ENCODE results near the gene LARGE1. TPM values are rescaled to one million over a fixed set of nuclear protein-coding genes. Genes with fewer than 3 reads are reported as not detected.

Gene LARGE1
- total and polyA plus RNA-seq, 2 of the 13 experiments (the other 11 are each of a cell fraction or from before 2014, with no cell fraction given): 8.4 to 11.0 TPM

DNA sequence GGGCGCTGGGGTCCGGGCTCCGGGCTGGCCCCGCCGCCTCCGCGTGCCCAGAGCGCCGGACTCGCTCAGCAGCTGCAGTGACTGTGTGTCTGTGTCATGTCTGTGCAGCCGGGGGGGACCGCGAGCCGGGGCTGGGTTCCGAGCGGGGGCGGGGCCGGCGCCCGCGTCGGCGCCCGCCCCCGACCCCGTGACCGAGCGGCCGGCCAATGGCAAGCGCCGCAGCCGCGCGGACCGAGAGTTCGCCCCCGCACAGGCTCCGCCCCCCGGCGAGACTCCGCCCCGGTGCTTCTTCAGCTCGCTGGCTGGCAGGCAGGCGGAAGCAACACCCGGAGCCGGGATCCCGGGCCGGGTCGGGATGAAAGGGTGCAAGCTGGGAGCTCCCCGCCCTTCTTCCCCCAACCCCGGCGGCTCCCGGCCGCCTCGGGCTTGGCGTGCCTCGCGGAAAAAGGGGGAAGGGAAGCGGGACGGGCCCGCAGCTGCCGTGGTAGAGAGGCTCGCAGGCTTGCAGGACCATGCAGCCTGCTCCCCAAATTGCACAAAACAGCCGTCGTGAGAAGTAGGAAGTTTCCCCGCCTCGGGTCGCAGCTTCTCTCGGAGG, 750 bp upstream of the LARGE1 start:
- in situ Hi-C loops (cut with HindIII; ENCODE audit: extremely low pct_ligation_motif_present, low pct_unique_long_range_greater_than_20kb): loop anchor here (5.0 to 25.0 kb wide), 2 partner anchors 186 to 409 kb away; no protein-coding TSS in a partner anchor
- Histone ChIP-seq H3K79me2 (ENCODE audit: insufficient read depth, low read length) (peaks cover 29% of the 10 kb centered on the region), H3K4me3 (replicated peaks in 1 of 3; ENCODE audit: insufficient read depth in 1 of 3, low read depth in 2 of 3, low read length in 3 of 3) (peak overlapping the region; percentile 55 to 77 (median 70)), H3K9ac (ENCODE audit: insufficient read depth, low read depth, low read length) (peak overlapping the region; percentile 31), H3K27ac (ENCODE audit: extremely low read length, insufficient read depth, low read length) (no peak overlapping the region), H3K36me3 (replicated peaks in 1 of 2; ENCODE audit: control insufficient read depth in 1 of 2, insufficient read depth in 2 of 2, low read length in 2 of 2) (no peaks in the 10 kb centered on the region), H2AFZ (ENCODE audit: low read length) (peak overlapping the region; percentile 8), H3K4me2 (ENCODE audit: low read depth, low read length) (peak overlapping the region; percentile 92), H4K20me1 (ENCODE audit: insufficient read depth, low read length) (no peaks in the 10 kb centered on the region), H3K4me1 (ENCODE audit: insufficient read depth, low read length) (peaks cover 56% of the 10 kb centered on the region), H3K27me3 (ENCODE audit: control insufficient read depth in 1 of 2, insufficient read depth in 2 of 2, low read length in 2 of 2) (peaks cover 3 to 23% of the 10 kb centered on the region in 2 experiments; a peak in 3 of 5 replicates), H3K9me3 (ENCODE audit: low read length) (no peaks in the 10 kb centered on the region)
- no peak for FAIRE-seq
- POLR2A ChIA-PET: interaction anchor here (0.5 to 1.8 kb wide), 4 partner anchors 12 to 381 kb away, joined by 3 to 9 read pairs (median 4); no protein-coding TSS in a partner anchor
- WGBS (ENCODE audit: low lambda C conversion rate): no CpG with 5 or more reads among the region's 69 CpGs
- intact Hi-C loops (cut with micrococcal nuclease; ENCODE audit: unreplicated experiment): no loop called here
- no TSS peak for BruUV-seq (replicated peaks)
- peak; percentile 86 for DNase-seq (ENCODE audit: low spot score)
- peak; percentile 80 for ATAC-seq
- CTCF ChIA-PET (ENCODE audit: low intra/inter-chr PET ratio, low total read pairs): no interaction called here
- TF ChIP-seq RBM39 (IDR thresholded peaks at IDR 0.05; ENCODE audit: low read depth, low read length, poor library complexity, severe bottlenecking): peak; percentile 32
- no peak for TF ChIP-seq ZNF136 (CRISPR knock-in tag; IDR thresholded peaks at IDR 0.05; ENCODE audit: low read depth)
- no peak for TF ChIP-seq ZNF709 (CRISPR knock-in tag; IDR thresholded peaks at IDR 0.05)
- TF ChIP-seq YEATS4 (CRISPR knock-in tag; IDR thresholded peaks at IDR 0.05; ENCODE audit: borderline replicate concordance): peak; percentile 63; the same call in 1 of the 2 replicates
- peak; percentile 60; the same call in 1 of the 2 replicates for TF ChIP-seq ZNF768 (CRISPR knock-in tag; IDR thresholded peaks at IDR 0.05)
- TF ChIP-seq, protein P1, sequence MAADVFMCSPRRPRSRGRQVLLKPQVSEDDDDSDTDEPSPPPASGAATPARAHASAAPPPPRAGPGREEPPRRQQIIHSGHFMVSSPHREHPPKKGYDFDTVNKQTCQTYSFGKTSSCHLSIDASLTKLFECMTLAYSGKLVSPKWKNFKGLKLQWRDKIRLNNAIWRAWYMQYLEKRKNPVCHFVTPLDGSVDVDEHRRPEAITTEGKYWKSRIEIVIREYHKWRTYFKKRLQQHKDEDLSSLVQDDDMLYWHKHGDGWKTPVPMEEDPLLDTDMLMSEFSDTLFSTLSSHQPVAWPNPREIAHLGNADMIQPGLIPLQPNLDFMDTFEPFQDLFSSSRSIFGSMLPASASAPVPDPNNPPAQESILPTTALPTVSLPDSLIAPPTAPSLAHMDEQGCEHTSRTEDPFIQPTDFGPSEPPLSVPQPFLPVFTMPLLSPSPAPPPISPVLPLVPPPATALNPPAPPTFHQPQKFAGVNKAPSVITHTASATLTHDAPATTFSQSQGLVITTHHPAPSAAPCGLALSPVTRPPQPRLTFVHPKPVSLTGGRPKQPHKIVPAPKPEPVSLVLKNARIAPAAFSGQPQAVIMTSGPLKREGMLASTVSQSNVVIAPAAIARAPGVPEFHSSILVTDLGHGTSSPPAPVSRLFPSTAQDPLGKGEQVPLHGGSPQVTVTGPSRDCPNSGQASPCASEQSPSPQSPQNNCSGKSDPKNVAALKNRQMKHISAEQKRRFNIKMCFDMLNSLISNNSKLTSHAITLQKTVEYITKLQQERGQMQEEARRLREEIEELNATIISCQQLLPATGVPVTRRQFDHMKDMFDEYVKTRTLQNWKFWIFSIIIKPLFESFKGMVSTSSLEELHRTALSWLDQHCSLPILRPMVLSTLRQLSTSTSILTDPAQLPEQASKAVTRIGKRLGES (CRISPR knock-in tag; IDR thresholded peaks at IDR 0.05; ENCODE audit: borderline replicate concordance): no peak
- TF ChIP-seq ZNF788 (CRISPR knock-in tag; IDR thresholded peaks at IDR 0.05; ENCODE audit: borderline replicate concordance): peak; percentile 44; the same call in 1 of the 2 replicates
- TF ChIP-seq, protein P2, sequence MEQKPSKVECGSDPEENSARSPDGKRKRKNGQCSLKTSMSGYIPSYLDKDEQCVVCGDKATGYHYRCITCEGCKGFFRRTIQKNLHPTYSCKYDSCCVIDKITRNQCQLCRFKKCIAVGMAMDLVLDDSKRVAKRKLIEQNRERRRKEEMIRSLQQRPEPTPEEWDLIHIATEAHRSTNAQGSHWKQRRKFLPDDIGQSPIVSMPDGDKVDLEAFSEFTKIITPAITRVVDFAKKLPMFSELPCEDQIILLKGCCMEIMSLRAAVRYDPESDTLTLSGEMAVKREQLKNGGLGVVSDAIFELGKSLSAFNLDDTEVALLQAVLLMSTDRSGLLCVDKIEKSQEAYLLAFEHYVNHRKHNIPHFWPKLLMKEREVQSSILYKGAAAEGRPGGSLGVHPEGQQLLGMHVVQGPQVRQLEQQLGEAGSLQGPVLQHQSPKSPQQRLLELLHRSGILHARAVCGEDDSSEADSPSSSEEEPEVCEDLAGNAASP (CRISPR knock-in tag; IDR thresholded peaks at IDR 0.05; ENCODE audit: borderline replicate concordance): peak; percentile 46; the same call in 1 of the 2 replicates
- no peak for TF ChIP-seq ZNF644 (CRISPR knock-in tag; IDR thresholded peaks at IDR 0.05; ENCODE audit: low read depth)
- TF ChIP-seq, protein P3, sequence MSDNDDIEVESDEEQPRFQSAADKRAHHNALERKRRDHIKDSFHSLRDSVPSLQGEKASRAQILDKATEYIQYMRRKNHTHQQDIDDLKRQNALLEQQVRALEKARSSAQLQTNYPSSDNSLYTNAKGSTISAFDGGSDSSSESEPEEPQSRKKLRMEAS (IDR thresholded peaks at IDR 0.05): peak; percentile 47; the same call in 1 of the 2 replicates
- TF ChIP-seq PRPF4 (IDR thresholded peaks at IDR 0.05; ENCODE audit: low read depth, low read length, poor library complexity, severe bottlenecking): no peak
- no peak for TF ChIP-seq TAF15 (IDR thresholded peaks at IDR 0.05; ENCODE audit: low read depth, low read length, poor library complexity, severe bottlenecking)
- TF ChIP-seq, protein P4, sequence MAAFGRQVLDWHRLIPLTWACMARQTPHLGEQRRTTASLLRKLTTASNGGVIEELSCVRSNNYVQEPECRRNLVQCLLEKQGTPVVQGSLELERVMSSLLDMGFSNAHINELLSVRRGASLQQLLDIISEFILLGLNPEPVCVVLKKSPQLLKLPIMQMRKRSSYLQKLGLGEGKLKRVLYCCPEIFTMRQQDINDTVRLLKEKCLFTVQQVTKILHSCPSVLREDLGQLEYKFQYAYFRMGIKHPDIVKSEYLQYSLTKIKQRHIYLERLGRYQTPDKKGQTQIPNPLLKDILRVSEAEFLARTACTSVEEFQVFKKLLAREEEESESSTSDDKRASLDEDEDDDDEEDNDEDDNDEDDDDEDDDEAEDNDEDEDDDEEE (CRISPR knock-in tag; IDR thresholded peaks at IDR 0.05): no peak; the same call in 1 of the 2 replicates
- TF ChIP-seq XBP1 (CRISPR knock-in tag; IDR thresholded peaks at IDR 0.05): no peak
- peak; percentile 46; the same call in 1 of the 2 replicates for TF ChIP-seq HOXA3 (CRISPR knock-in tag; IDR thresholded peaks at IDR 0.05)
- 0 out of 2 replicates have a peak, but pooled peaks have one; percentile 19 for TF ChIP-seq HNRNPL (IDR thresholded peaks at IDR 0.05; ENCODE audit: low read depth, low read length)
- TF ChIP-seq PHF21A (CRISPR knock-in tag; IDR thresholded peaks at IDR 0.05): 0 out of 2 replicates have a peak, but pooled peaks have one; percentile 21
